OCI-LY7 (cell line): Measurements from ENCODE around the gene ITIH1. TPM values are rescaled to one million over a fixed set of nuclear protein-coding genes. Genes with fewer than 3 reads are reported as not detected.

Experiments used
- BruUV-seq: library from RNA; stranded (reverse); fragments of 400-500 nt; replicated peaks from 2 replicates; lab custom pipeline; 2021; lab: Mats Ljungman, UMichigan
- CTCF ChIA-PET: fragments of 300-600 bp; sonication (Branson Sonifier 250); formaldehyde crosslinking; loops from one replicate; lab custom pipeline; 2022; ENCODE audit warnings: antibody characterized with exemption; ENCODE audit not compliant: unreplicated experiment; lab: Charles Lee
- POLR2A ChIA-PET: fragments of 300-600 bp; sonication (Branson Sonifier 250); formaldehyde crosslinking; loops from one replicate; lab custom pipeline; 2022; ENCODE audit warnings: antibody characterized with exemption; lab: Charles Lee
- DNase-seq: peaks from one replicate; pipeline ENCODE4 v3.0.0-alpha.2; 2015; ENCODE audit warnings: low spot score
- H2AFZ ChIP-seq: fragments of 200-600 bp; sonication (generic), shearing (Covaris generic); 2 replicates; pipeline ENCODE4 v1.6.1; 2014; ENCODE audit warnings: mild to moderate bottlenecking, antibody characterized with exemption, low read length, moderate library complexity
- H3K27ac ChIP-seq: fragments of 200-600 bp; sonication (generic); 2 replicates; pipeline ENCODE4 v1.5.1; 2014; ENCODE audit warnings: mixed run types, low read depth, mild to moderate bottlenecking, moderate library complexity, low read length, inconsistent platforms; ENCODE audit not compliant: poor library complexity, severe bottlenecking
- H3K36me3 ChIP-seq: fragments of 200-600 bp; sonication (generic); 2 replicates; pipeline ENCODE4 v1.6.1; 2014; ENCODE audit warnings: mild to moderate bottlenecking, antibody characterized with exemption, low read length, moderate library complexity, mixed read lengths; ENCODE audit not compliant: insufficient read depth
- H3K4me1 ChIP-seq: fragments of 200-600 bp; sonication (generic); 2 replicates; pipeline ENCODE4 v1.5.1; 2014; ENCODE audit warnings: mild to moderate bottlenecking, low read length; ENCODE audit not compliant: insufficient read depth, poor library complexity, severe bottlenecking
- H3K4me2 ChIP-seq: fragments of 200-600 bp; sonication (generic); 2 replicates; pipeline ENCODE4 v1.6.1; 2014; ENCODE audit warnings: mild to moderate bottlenecking, low read length
- H3K4me3 ChIP-seq: fragments of 200-600 bp; sonication (generic); 2 replicates; pipeline ENCODE4 v1.5.1; 2014; ENCODE audit warnings: mild to moderate bottlenecking, low read depth, low read length; ENCODE audit not compliant: poor library complexity, severe bottlenecking
- H3K79me2 ChIP-seq: fragments of 200-600 bp; sonication (generic); 2 replicates; pipeline ENCODE4 v1.6.1; 2016; ENCODE audit warnings: low read depth, mild to moderate bottlenecking, low read length, moderate library complexity, mixed read lengths; ENCODE audit not compliant: insufficient read depth
- H3K9me2 ChIP-seq: fragments of 200-600 bp; sonication (generic); 2 replicates; pipeline ENCODE4 v1.6.1; 2016; ENCODE audit warnings: mild to moderate bottlenecking, low read length, mixed read lengths; ENCODE audit not compliant: insufficient read depth
- H3K9me3 ChIP-seq: fragments of 200-600 bp; sonication (generic); 2 replicates; pipeline ENCODE4 v1.6.1; 2014; ENCODE audit warnings: mild to moderate bottlenecking, mixed run types, low read length, mixed read lengths
- H4K20me1 ChIP-seq: fragments of 200-600 bp; sonication (generic); 2 replicates; pipeline ENCODE4 v1.6.1; 2014; ENCODE audit warnings: mild to moderate bottlenecking, antibody characterized with exemption, low read length, moderate library complexity, mixed read lengths; ENCODE audit not compliant: insufficient read depth
- CTCF ChIP-seq: fragments of 200-600 bp; sonication (generic); conservative IDR thresholded peaks from 2 replicates; pipeline ENCODE4 v1.5.1; 2014; ENCODE audit warnings: mild to moderate bottlenecking, antibody characterized with exemption, low read length, moderate library complexity, mixed read lengths
- EZH2phosphoT487 ChIP-seq: fragments of 200-600 bp; sonication (generic); IDR thresholded peaks from 2 replicates; pipeline ENCODE4 v1.6.1; 2018; ENCODE audit warnings: low read depth, borderline replicate concordance, mild to moderate bottlenecking, mixed run types, antibody characterized with exemption, low read length, moderate library complexity, mixed read lengths
- intact Hi-C: fragments of 100-400 bp; cut with micrococcal nuclease; formaldehyde crosslinking; loops from one replicate; pipeline ENCODE4 v1.10.0; 2022; ENCODE audit not compliant: unreplicated experiment
- small RNA-seq: library from RNA; depleted of rRNA; stranded (forward); fragments of <200 nt; gene quantifications from one replicate; pipeline ENCODE3, GENCODE V24; 2014
- total RNA-seq, 2 experiments: library from RNA; depleted of rRNA in 1 of 2; stranded (reverse); fragments of >200 nt in 1 of 2; shearing (Covaris generic) in 1 of 2; gene quantifications; 2 replicates each; pipeline ENCODE4 v1.2.3, GENCODE V29; 2014 to 2022

The ITIH1 gene
- total RNA-seq, 2 experiments from 2014 or later: not detected

DNA sequence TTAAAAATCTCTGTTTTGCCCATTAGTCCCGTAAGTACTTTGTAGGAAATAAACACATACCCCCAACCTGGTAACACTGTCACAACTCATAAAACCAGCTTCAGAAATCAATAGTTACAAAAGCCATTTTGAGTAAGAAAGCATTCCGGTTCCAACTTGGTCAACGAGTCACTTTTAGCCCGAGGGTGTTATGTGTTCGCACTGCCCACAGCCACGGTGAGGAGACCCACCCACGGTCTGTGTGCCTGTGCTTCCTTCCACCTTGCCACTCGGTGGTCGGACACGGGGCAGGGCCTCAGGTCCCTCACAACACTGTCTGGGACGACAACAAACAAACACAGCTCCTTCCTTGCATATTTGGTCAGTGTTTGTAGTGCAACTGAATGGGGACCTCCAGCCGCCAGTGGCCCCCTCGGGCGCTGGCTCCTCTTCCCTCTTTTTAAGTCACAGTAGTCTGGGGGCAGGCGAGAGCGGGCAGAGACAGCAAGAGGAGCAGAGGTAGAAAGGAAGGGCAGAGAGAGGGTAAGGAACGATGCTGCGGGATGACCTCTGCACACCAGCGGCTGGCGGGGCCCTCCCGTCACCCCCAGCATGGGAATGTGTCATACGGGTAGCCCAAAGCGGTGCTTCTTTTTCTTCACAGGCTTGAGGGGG lies 62.6 kb downstream of the ITIH1 start:
- POLR2A ChIA-PET: no interaction called here
- BruUV-seq: no TSS peak
- CTCF ChIA-PET: no interaction called here

GRCh38 chr3:52841211-52841980 lies 64.0 kb downstream of the ITIH1 start:
- Histone ChIP-seq H3K9me3 (no peaks in the 10 kb centered on the region), H3K4me1 (no peaks in the 10 kb centered on the region), H3K79me2 (no peaks in the 10 kb centered on the region), H3K4me2 (no peak overlapping the region), H3K4me3 (no peak overlapping the region), H4K20me1 (no peaks in the 10 kb centered on the region), H2AFZ (no peak overlapping the region), H3K27ac (no peak overlapping the region), H3K9me2 (no peaks in the 10 kb centered on the region), H3K36me3 (no peaks in the 10 kb centered on the region)
- no peak for TF ChIP-seq EZH2phosphoT487
- no peak for TF ChIP-seq CTCF
- no peak for DNase-seq
- no TSS peak for BruUV-seq
- ChIA-PET POLR2A (interaction anchor here (0.7 kb wide), 1 partner anchor 128 kb away, joined by 7 read pairs; no protein-coding TSS in a partner anchor), CTCF (no interaction called here)
- intact Hi-C loops: no loop called here

More for the DNA sequence above, 62.6 kb downstream of the ITIH1 start:
- intact Hi-C loops: no loop called here
- no peak overlapping the region for H2AFZ ChIP-seq
- H3K9me3 ChIP-seq: no peaks in the 10 kb centered on the region
- no peaks in the 10 kb centered on the region for H3K36me3 ChIP-seq
- H3K4me3 ChIP-seq: no peak overlapping the region
- DNase-seq: no peak
- H4K20me1 ChIP-seq: no peaks in the 10 kb centered on the region
- no peak overlapping the region for H3K27ac ChIP-seq
- no peak for TF ChIP-seq CTCF
- TF ChIP-seq EZH2phosphoT487: no peak
- H3K9me2 ChIP-seq: no peaks in the 10 kb centered on the region
- H3K4me2 ChIP-seq: no peak overlapping the region
- H3K79me2 ChIP-seq: no peaks in the 10 kb centered on the region
- no peaks in the 10 kb centered on the region for H3K4me1 ChIP-seq

Small RNAs within 50 kb of the gene (small RNA-seq; reads per million reads assigned to genes)
- gene AC006254.2: not detected
- not detected for gene MUSTN1

Other genes starting within 250 kb of the ITIH1 start
- gene NT5DC2, start 243.7 kb upstream of the ITIH1 start, total RNA-seq (2014; rRNA removed; shearing (Covaris generic)): 132 and 144 TPM in 2 replicates
- gene NT5DC2, start 243.7 kb upstream of the ITIH1 start, total RNA-seq (2022): 110 and 118 TPM in 2 replicates
- 12.0 and 18.4 TPM in 2 replicates for gene UQCC5, start 241.0 kb upstream of the ITIH1 start, total RNA-seq (2014; rRNA removed; shearing (Covaris generic))
- gene UQCC5, start 241.0 kb upstream of the ITIH1 start, total RNA-seq (2022): 22.4 and 25.6 TPM in 2 replicates
- gene PBRM1, start 91.7 kb upstream of the ITIH1 start, total RNA-seq (2014; rRNA removed; shearing (Covaris generic)): 67.2 and 75.7 TPM in 2 replicates
- gene PBRM1, start 91.7 kb upstream of the ITIH1 start, total RNA-seq (2022): 90.8 and 91.1 TPM in 2 replicates
- 220 and 232 TPM in 2 replicates for gene GNL3, start 91.6 kb upstream of the ITIH1 start, total RNA-seq (2014; rRNA removed; shearing (Covaris generic))
- gene GNL3, start 91.6 kb upstream of the ITIH1 start, total RNA-seq (2022): 147 and 182 TPM in 2 replicates
- gene GLT8D1, start 71.8 kb upstream of the ITIH1 start, total RNA-seq (2014; rRNA removed; shearing (Covaris generic)): 35.6 and 39.6 TPM in 2 replicates
- 34.0 and 37.7 TPM in 2 replicates for gene GLT8D1, start 71.8 kb upstream of the ITIH1 start, total RNA-seq (2022)
- 46.6 and 58.1 TPM in 2 replicates for gene SPCS1, start 71.5 kb upstream of the ITIH1 start, total RNA-seq (2014; rRNA removed; shearing (Covaris generic))
- 73.8 and 81.6 TPM in 2 replicates for gene SPCS1, start 71.5 kb upstream of the ITIH1 start, total RNA-seq (2022)
- 27.6 and 38.6 TPM in 2 replicates for gene NEK4, start 6.7 kb upstream of the ITIH1 start, total RNA-seq (2014; rRNA removed; shearing (Covaris generic))
- 27.5 and 29.6 TPM in 2 replicates for gene NEK4, start 6.7 kb upstream of the ITIH1 start, total RNA-seq (2022)
- gene ITIH3, start 17.2 kb downstream of the ITIH1 start, total RNA-seq (2014; rRNA removed; shearing (Covaris generic)): not detected in 2 replicates
- gene ITIH3, start 17.2 kb downstream of the ITIH1 start, total RNA-seq (2022): not detected in 2 replicates
- 2.1 and 13.3 TPM in 2 replicates for gene ITIH4, start 53.1 kb downstream of the ITIH1 start, total RNA-seq (2014; rRNA removed; shearing (Covaris generic))
- 2.2 and 4.6 TPM in 2 replicates for gene ITIH4, start 53.1 kb downstream of the ITIH1 start, total RNA-seq (2022)
- gene MUSTN1, start 57.4 kb downstream of the ITIH1 start, total RNA-seq (2014; rRNA removed; shearing (Covaris generic)): 0.28 and 2.7 TPM in 2 replicates
- 1.7 and 2.8 TPM in 2 replicates for gene MUSTN1, start 57.4 kb downstream of the ITIH1 start, total RNA-seq (2022)
- 8.1 and 18.1 TPM in 2 replicates for gene STIMATE, start 119.9 kb downstream of the ITIH1 start, total RNA-seq (2014; rRNA removed; shearing (Covaris generic))
- 19.0 and 24.6 TPM in 2 replicates for gene STIMATE, start 119.9 kb downstream of the ITIH1 start, total RNA-seq (2022)